Loucy (cell line): ENCODE data around the gene SKP2.

Source experiments
- CTCF ChIP-seq: fragments of 200-600 bp; sonication (generic); conservative IDR thresholded peaks from 2 replicates; pipeline ENCODE4 v1.5.1; 2014; ENCODE audit warnings: mild to moderate bottlenecking, antibody characterized with exemption, low read length
- EZH2phosphoT487 ChIP-seq: fragments of 200-600 bp; IDR thresholded peaks from 2 replicates; pipeline ENCODE4 v1.6.1; 2018; ENCODE audit warnings: antibody characterized with exemption, mild to moderate bottlenecking, moderate library complexity, borderline replicate concordance

GRCh38 chr5:36147681-36148080 lies 4.2 kb upstream of the SKP2 start:
- no peak for TF ChIP-seq CTCF
- TF ChIP-seq EZH2phosphoT487, result no peak
